ENCODE results near the gene SLC8A3.

SLC8A3 gene

GRCh38 chr14:70061108-70061507 is 127.6 kb downstream of the SLC8A3 start:
- no peaks in the 10 kb centered on the region for H3K4me1 ChIP-seq (ENCODE audit: low read length)
- no peaks in the 10 kb centered on the region for H4K20me1 ChIP-seq (ENCODE audit: insufficient read depth, low read length)
- TF ChIP-seq, protein P1, sequence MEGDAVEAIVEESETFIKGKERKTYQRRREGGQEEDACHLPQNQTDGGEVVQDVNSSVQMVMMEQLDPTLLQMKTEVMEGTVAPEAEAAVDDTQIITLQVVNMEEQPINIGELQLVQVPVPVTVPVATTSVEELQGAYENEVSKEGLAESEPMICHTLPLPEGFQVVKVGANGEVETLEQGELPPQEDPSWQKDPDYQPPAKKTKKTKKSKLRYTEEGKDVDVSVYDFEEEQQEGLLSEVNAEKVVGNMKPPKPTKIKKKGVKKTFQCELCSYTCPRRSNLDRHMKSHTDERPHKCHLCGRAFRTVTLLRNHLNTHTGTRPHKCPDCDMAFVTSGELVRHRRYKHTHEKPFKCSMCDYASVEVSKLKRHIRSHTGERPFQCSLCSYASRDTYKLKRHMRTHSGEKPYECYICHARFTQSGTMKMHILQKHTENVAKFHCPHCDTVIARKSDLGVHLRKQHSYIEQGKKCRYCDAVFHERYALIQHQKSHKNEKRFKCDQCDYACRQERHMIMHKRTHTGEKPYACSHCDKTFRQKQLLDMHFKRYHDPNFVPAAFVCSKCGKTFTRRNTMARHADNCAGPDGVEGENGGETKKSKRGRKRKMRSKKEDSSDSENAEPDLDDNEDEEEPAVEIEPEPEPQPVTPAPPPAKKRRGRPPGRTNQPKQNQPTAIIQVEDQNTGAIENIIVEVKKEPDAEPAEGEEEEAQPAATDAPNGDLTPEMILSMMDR (IDR thresholded peaks at IDR 0.05; ENCODE audit: low read depth, low read length) = no peak
- no peak for TF ChIP-seq EZH2phosphoT487 (IDR thresholded peaks at IDR 0.05; ENCODE audit: low read depth)
- no peaks in the 10 kb centered on the region for H3K9me3 ChIP-seq (ENCODE audit: insufficient read depth, low read length)
- H3K27ac ChIP-seq (ENCODE audit: low read length) = no peak overlapping the region
- H3K79me2 ChIP-seq (ENCODE audit: low read length) = no peaks in the 10 kb centered on the region
- H3K9ac ChIP-seq (ENCODE audit: low read length) = no peak overlapping the region
- H2AFZ ChIP-seq (ENCODE audit: low read depth, low read length) = no peak overlapping the region
- H3K4me2 ChIP-seq (ENCODE audit: low read length) = no peak overlapping the region
- H3K36me3 ChIP-seq (replicated peaks; ENCODE audit: low read depth, low read length) = no peaks in the 10 kb centered on the region
- no peak overlapping the region for H3K4me3 ChIP-seq (ENCODE audit: low read length)
- peaks cover 52% of the 10 kb centered on the region for H3K27me3 ChIP-seq (ENCODE audit: low read depth, low read length)

- Histone ChIP-seq H2AFZ (ENCODE audit: low read depth, low read length) (no peak overlapping the region), H4K20me1 (ENCODE audit: insufficient read depth, low read length) (no peaks in the 10 kb centered on the region), H3K79me2 (ENCODE audit: low read length) (no peaks in the 10 kb centered on the region), H3K27ac (ENCODE audit: low read length) (no peak overlapping the region), H3K36me3 (replicated peaks; ENCODE audit: low read depth, low read length) (no peaks in the 10 kb centered on the region), H3K4me3 (ENCODE audit: low read length) (no peak overlapping the region), H3K9me3 (ENCODE audit: insufficient read depth, low read length) (no peaks in the 10 kb centered on the region), H3K4me2 (ENCODE audit: low read length) (no peak overlapping the region), H3K9ac (ENCODE audit: low read length) (no peak overlapping the region), H3K27me3 (ENCODE audit: low read depth, low read length) (peaks cover 66% of the 10 kb centered on the region), H3K4me1 (ENCODE audit: low read length) (no peaks in the 10 kb centered on the region)
- no peak for TF ChIP-seq EZH2phosphoT487 (IDR thresholded peaks at IDR 0.05; ENCODE audit: low read depth)
- TF ChIP-seq, protein P1 (IDR thresholded peaks at IDR 0.05; ENCODE audit: low read depth, low read length) = no peak
These were observed 129.2 kb downstream of the SLC8A3 start for GRCh38 chr14:70059545-70059944.

DNA sequence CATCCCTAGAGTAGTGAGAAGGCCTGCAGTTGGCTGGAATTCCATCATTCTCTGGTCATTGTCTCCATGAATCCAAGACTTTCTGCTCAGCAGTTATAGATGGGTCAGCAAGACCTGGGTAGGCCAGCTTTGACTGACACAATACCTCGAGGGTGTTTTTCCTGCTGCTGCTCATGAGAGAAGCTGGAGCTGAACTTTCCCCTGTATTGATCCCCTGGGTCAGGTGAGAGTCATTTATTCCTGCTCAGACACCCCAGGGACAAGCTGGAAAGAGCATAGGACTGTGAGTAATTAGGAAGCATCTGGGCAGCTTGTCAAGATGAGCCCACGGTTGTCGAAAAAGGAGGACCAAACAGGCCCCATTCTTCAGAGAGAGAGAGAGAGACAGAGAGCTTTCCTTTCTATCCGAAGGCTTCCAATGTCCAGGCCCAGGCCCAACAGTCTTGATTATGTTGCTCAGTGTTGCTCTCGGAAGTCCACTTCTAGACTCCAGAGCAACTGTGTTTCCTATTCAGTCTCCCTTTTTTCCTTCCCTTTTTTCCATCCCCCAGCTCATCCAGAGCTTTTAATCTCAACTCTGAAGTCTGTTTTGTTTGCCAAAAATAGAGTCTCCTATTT is 131.1 kb downstream of the SLC8A3 start:
- no peak overlapping the region for H3K4me2 ChIP-seq (ENCODE audit: low read length)

DNA sequence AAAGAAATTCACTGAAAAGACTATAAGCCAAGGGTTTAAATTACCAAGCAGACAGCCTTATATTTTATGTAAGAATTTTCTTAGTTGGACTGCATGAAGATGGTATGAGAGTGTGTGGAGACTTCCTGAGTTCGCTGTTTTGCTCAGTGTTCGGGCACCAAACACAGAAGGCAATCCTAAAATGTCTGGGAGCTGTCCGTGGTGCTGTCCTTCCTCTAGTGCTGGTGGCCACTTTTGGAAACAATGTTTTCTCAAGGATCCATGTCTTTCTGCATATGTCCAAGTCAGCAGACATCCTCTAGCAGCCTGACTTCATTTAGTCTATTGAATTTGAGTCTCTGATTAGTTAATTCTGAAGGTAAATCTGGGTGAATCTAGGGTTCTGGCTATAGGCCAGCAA is 135.8 kb downstream of the SLC8A3 start:
- Histone ChIP-seq H3K27me3 (ENCODE audit: low read depth, low read length) (peaks cover 26% of the 10 kb centered on the region), H3K36me3 (replicated peaks; ENCODE audit: low read depth, low read length) (no peaks in the 10 kb centered on the region), H3K79me2 (ENCODE audit: low read length) (no peaks in the 10 kb centered on the region), H3K27ac (ENCODE audit: low read length) (no peak overlapping the region), H3K4me3 (ENCODE audit: low read length) (no peak overlapping the region), H2AFZ (ENCODE audit: low read depth, low read length) (no peak overlapping the region), H3K9ac (ENCODE audit: low read length) (no peak overlapping the region), H3K4me2 (ENCODE audit: low read length) (no peak overlapping the region), H3K9me3 (ENCODE audit: insufficient read depth, low read length) (no peaks in the 10 kb centered on the region), H3K4me1 (ENCODE audit: low read length) (no peaks in the 10 kb centered on the region), H4K20me1 (ENCODE audit: insufficient read depth, low read length) (no peaks in the 10 kb centered on the region)
- TF ChIP-seq, protein P1 (IDR thresholded peaks at IDR 0.05; ENCODE audit: low read depth, low read length) = no peak
- no peak for TF ChIP-seq EZH2phosphoT487 (IDR thresholded peaks at IDR 0.05; ENCODE audit: low read depth)

More for the DNA sequence above, 131.1 kb downstream of the SLC8A3 start:
- Histone ChIP-seq H3K9ac (ENCODE audit: low read length) (no peak overlapping the region), H2AFZ (ENCODE audit: low read depth, low read length) (no peak overlapping the region), H3K79me2 (ENCODE audit: low read length) (no peaks in the 10 kb centered on the region), H3K36me3 (replicated peaks; ENCODE audit: low read depth, low read length) (no peaks in the 10 kb centered on the region), H3K27me3 (ENCODE audit: low read depth, low read length) (peaks cover 53% of the 10 kb centered on the region), H4K20me1 (ENCODE audit: insufficient read depth, low read length) (no peaks in the 10 kb centered on the region), H3K4me1 (ENCODE audit: low read length) (no peaks in the 10 kb centered on the region), H3K9me3 (ENCODE audit: insufficient read depth, low read length) (no peaks in the 10 kb centered on the region), H3K27ac (ENCODE audit: low read length) (no peak overlapping the region), H3K4me3 (ENCODE audit: low read length) (no peak overlapping the region)
- TF ChIP-seq EZH2phosphoT487 (IDR thresholded peaks at IDR 0.05; ENCODE audit: low read depth) = no peak
- TF ChIP-seq, protein P1 (IDR thresholded peaks at IDR 0.05; ENCODE audit: low read depth, low read length) = no peak
